Right ventricle myocardium superior (tissue), 1 donor: ENCODE measurements around the gene SLC30A4. TPM values are rescaled to one million over a fixed set of nuclear protein-coding genes. Genes with fewer than 3 reads are reported as not detected.
A peak's percentile ranks its signal among the peaks of the same experiment; 100 is the strongest.

Experiments used
- ATAC-seq: fragments of 200-7000 bp; cut with Tn5 transposase; one replicate; pipeline ENCODE4 v1.9.1; 2020; ENCODE audit warnings: mild to moderate bottlenecking; ENCODE audit not compliant: poor library complexity
- DNase-seq: peaks from one replicate; pipeline ENCODE4 v3.0.0-alpha.2; 2020
- intact Hi-C: fragments of 100-400 bp; cut with DNase I; formaldehyde crosslinking; loops from one replicate; pipeline ENCODE4 v1.11.2; 2022
- total RNA-seq: library from RNA; stranded (reverse); fragmentation: NEBNext Ultra II Directional; extraction: Animal tissue kit (Norgen Biotek cat#: 25700); gene quantifications from one replicate; pipeline ENCODE4 v1.2.1, GENCODE V29; 2021
- donor health status: DM: no; HTN: yes; CAD: no; lungs with severe emphysema.

Gene SLC30A4
- total RNA-seq, 1 donor from 2014 or later = 3.3 TPM

GRCh38 chr15:45457641-45458539 lies 64.7 kb downstream of the SLC30A4 start:
- intact Hi-C loops = loop anchor here (5.0 kb wide), 1 partner anchor 159 kb away; no protein-coding TSS in a partner anchor
- ATAC-seq (peak; percentile 91), DNase-seq (peak; percentile 57)

GRCh38 chr15:45457220-45457619 lies 65.3 kb downstream of the SLC30A4 start:
- intact Hi-C loops = loop anchor here (5.0 kb wide), 1 partner anchor 160 kb away; no protein-coding TSS in a partner anchor
- ATAC-seq (no peak), DNase-seq (no peak)

GRCh38 chr15:45456212-45457106 lies 66.1 kb downstream of the SLC30A4 start:
- peak; percentile 38 for ATAC-seq
- DNase-seq = no peak
- intact Hi-C loops = loop anchor here (5.0 kb wide), 1 partner anchor 161 kb away; no protein-coding TSS in a partner anchor

GRCh38 chr15:45454814-45455213 lies 67.7 kb downstream of the SLC30A4 start:
- DNase-seq = peak; percentile 75
- ATAC-seq = no peak
- intact Hi-C loops = loop anchor here (5.0 kb wide), 1 partner anchor 162 kb away; no protein-coding TSS in a partner anchor

GRCh38 chr15:45451265-45451664 lies 71.3 kb downstream of the SLC30A4 start:
- intact Hi-C loops = no loop called here
- ATAC-seq (no peak), DNase-seq (no peak)

- intact Hi-C loops = no loop called here
- DNase-seq (no peak), ATAC-seq (no peak)
Measured at GRCh38 chr15:45449916-45450867, 72.4 kb downstream of the SLC30A4 start.

GRCh38 chr15:45449395-45449794 lies 73.2 kb downstream of the SLC30A4 start:
- intact Hi-C loops = no loop called here
- ATAC-seq (no peak), DNase-seq (no peak)

GRCh38 chr15:45448066-45448915 lies 74.3 kb downstream of the SLC30A4 start:
- ATAC-seq (no peak), DNase-seq (no peak)
- intact Hi-C loops = no loop called here

- ATAC-seq (no peak), DNase-seq (no peak)
- intact Hi-C loops = no loop called here
Measured at GRCh38 chr15:45443645-45444044, 78.9 kb downstream of the SLC30A4 start.

- ATAC-seq (no peak), DNase-seq (no peak)
- intact Hi-C loops = no loop called here
Measured at GRCh38 chr15:45442507-45443135, 79.9 kb downstream of the SLC30A4 start.

- no peak for DNase-seq
- intact Hi-C loops = no loop called here
- ATAC-seq = no peak
Measured at GRCh38 chr15:45441686-45442085, 80.9 kb downstream of the SLC30A4 start.

GRCh38 chr15:45441036-45441435 lies 81.5 kb downstream of the SLC30A4 start:
- intact Hi-C loops = no loop called here
- ATAC-seq = no peak
- no peak for DNase-seq

GRCh38 chr15:45439521-45440260 lies 82.9 kb downstream of the SLC30A4 start:
- DNase-seq (no peak), ATAC-seq (no peak)
- intact Hi-C loops = no loop called here

GRCh38 chr15:45435124-45435903 lies 87.2 kb downstream of the SLC30A4 start:
- ATAC-seq = no peak

GRCh38 chr15:45434078-45434567 lies 88.4 kb downstream of the SLC30A4 start:
- DNase-seq = no peak
- intact Hi-C loops = no loop called here
- ATAC-seq = no peak

More at GRCh38 chr15:45435124-45435903, 87.2 kb downstream of the SLC30A4 start:
- intact Hi-C loops = no loop called here
- no peak for DNase-seq
